Activated CD4-positive, alpha-beta T cell treated with anti-CD3 and anti-CD28 coated beads, Interleukin-2, amount 50 U/mL, for 4 hours (primary cell): ENCODE results near the gene ASTN2.

Experiments
- DNase-seq, 2 experiments: peaks; one replicate each; pipeline ENCODE4 v3.0.0-alpha.2; 2020

Gene ASTN2

DNA sequence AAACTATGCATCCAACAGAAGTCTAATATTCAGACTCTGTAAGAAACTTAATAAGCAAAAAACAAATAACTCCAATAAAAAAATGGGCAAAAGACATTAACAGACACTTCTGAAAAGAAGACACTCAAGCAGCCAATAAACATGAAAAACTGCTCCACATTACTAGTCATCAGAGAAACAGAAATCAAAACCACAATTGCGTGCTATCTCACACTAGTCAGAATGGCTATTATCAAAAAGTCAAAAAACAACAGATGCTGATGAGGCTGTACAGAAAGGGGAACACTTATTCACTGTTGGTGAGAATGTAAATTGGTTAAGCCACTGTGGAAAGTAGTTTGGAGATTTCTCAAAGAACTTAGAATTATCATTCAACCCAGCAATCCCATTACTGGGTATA, 829.0 kb downstream of the ASTN2 start:
- no peak for DNase-seq

DNA sequence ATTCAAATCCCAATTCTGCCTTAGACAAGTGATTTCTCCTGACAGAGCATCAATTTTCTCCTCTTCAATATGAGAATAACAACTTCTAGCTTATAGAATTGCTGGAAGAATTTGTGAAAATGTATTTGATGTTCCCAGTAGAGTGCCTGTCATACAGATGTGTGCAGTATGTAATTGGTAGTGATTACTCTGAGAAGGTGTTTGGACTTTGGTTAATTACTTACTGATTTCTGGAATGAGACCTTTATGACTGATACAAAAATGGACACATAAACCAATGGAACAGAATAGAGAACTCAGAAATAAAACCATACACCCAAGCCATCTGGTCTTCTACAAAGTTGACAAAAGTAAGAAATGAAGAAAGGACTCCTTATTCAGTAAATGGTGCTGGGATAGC, 829.7 kb downstream of the ASTN2 start:
- no peak for DNase-seq

DNA sequence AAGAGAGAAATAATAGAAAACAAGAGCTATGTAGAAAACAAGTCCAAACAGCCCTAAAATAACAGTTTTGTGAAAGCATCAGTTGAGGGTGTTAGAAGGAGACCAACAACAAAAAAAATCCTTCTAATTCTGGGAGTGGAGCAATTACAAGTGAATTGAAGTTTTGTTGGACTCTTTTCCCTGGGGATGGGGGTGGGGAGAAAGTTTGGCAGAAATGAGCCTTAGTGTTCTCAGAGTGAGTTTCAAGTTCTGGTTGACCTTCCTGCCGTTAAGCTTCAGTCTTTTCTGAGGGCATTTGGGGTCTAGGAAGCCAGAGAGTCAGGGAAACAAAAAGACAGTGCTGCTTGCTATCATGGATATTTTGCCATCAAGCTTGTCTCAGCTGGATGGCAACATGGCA, 834.0 kb downstream of the ASTN2 start:
- DNase-seq = no peak

DNA sequence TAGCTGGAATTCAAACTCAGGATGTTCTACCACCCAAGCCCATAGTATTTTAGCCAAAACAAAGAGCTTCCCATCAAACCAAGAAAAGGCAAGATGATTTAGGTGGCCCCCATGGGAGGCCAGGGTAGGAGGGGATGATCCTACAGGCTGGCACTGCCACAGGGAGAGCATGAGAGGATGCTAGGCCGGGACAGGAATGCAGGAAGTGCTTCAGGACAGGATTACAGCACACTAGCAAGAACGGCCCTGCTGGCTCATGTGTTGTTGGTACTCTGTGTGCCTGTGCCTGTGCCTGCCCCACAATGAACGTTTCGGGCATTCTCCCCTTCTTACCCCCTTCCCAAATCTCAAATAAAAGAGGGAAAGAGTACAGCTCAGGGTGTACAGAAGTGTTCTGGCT, 838.5 kb downstream of the ASTN2 start:
- DNase-seq = no peak

DNA sequence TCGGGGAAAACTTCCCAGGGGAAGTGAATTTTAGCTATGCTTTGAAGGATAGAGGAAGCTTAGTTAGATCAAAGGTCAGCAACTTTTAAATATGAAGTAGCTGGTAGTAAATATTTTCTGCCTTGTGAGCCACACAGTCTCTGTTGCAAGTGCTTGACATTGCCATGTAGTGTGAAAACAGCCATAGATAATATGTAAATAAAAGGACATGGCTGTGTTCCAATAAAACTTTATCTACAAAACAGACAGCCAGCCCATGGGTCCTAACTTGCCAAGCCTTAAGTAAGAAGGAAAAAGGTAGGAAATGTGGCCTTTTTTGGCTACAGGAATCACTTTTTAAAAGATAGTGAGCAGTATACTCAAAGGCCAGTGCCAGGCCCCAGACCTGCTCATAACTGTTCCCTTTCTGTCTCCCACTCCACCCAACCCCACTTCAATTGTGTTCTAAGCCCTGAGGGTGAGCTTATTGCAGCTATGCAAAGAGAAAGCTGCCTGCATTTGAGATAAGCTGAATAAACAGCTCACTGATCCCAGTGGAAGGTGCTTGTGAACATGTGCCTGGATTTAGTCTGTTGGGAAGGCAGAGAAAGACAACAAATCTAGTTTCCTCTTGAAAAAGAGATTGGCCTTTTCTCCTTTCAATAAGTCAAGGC, 840.7 kb downstream of the ASTN2 start:
- no peak for DNase-seq

DNA sequence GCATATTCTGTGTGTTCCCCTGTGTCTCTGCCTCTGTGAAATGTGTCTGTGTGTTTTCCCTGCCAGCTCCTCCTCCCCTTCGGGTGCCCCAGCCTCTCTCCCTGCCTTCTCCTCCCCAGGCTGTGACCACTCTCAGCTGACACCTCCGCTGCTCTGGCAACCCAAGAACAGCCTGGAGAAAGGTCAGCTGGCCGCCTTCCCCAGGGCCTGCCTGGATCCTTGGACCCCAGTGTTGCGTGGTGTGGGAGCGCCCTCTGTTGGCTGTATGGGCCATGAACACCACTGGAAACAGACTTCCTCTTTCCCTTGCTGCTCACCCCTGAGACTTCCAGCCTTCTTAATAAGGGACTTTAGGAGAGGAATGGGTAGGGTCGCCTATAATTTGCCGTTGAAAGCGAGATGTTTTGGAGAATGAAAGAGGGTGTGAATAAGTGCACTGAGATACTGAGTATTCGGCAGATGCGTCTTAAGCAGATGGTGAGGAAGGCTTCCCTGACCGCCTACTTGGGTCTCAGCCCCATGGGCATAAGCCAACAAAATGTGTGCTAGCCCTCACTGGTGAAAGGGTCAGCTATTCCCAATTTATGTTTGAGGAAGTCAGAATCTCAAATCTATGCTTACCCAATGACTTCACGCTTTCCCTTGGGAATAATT, 842.6 kb downstream of the ASTN2 start:
- DNase-seq = no peak

DNA sequence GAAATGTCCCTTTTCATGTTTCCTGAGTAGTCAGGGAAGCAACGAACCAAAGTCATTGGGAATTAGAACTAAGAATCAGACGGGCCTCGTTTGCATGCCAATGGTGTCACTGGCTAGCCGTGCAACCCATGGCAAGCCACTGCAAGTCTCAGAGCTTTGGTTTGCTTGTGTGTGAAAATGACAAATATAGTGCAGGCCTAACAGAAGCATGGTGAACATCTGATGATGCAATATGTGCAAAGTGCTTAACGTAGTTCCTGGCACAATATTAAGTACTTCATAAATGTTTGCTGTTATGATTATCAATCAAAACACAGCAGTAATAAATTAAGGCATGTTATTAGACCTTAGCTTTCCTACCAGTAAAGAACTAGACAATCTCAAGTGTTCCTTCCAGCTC, 845.7 kb downstream of the ASTN2 start:
- DNase-seq = no peak

DNA sequence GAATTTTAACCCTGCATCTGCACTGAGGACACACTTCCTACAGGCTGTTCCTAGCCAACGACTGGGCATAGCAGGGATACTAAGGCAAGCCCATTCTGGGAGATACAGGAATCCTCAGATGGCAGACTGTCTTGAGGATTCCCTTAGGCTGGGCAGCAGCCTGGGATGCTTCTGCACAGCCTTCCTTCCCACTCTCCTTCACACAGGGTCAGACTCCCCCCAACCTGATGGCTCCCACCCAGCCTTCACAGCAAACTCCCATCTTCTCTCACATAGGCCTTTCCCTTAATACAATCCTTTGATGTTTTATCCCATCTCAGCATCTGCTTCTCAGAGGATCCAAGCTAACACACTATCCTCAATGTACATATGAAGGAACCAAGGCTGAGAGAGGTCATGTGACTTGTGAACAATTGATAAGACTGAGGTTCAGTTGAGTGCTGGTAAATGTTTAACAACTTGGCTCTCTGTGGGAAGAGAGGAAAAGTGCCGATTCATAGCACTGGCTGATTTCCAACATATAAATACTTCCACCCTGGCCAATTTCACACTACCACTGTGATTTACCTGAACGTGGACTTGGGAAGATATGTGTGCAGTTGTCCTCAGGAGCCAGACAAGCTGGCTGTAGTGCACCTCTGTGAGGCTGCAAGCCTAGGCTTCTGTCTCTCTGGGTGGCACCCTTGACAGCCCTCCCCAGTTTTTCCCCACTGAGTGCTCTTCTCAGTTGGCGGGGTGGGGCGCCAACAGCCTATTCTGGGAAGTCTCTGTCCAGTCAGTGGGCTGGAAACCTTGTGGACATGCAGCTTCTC, 848.0 kb downstream of the ASTN2 start:
- DNase-seq = no peak

DNA sequence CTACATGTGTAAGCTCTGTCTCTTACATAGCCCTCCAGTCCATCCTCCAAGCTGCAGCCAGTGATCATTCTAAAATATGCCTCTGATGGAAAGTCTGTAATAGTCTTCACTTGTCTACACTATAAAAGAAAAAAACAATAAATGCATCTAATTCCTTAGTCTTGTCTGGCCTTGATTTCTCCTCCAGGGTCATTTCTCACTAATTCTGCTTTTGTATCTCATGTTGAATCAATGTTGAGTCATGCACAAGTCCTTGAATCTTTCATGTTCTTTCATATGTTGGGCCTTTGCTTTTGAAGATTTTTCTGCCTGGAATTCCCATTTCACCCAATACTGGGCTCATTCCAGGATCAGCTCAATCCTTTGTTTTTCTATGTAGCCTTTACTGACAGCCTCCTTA, 848.9 kb downstream of the ASTN2 start:
- DNase-seq = no peak

DNA sequence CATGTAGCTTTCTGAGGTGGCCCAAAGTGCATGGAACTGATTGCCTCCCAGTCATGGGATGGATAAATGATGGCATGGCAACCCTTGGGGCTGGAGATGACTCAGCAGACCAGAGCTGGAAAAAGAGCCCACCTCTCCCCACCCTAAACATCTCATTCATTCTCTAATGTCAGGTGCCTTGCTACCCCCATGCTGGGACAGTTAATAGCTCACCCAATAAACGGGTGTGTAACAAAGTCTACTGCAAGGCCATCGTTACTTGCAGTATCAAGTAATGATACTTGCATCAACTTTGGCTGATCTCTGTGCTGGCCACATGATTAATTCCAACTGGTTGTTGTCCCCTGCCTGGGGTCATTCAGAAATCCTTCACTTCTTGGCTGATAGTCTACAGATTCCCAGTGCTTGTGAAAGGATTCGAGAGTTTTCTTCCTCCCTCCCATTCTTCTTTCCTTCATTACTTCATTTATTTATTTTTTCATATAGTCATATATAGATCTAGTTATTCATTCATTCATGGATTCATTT, 850.5 kb downstream of the ASTN2 start:
- DNase-seq = no peak

DNA sequence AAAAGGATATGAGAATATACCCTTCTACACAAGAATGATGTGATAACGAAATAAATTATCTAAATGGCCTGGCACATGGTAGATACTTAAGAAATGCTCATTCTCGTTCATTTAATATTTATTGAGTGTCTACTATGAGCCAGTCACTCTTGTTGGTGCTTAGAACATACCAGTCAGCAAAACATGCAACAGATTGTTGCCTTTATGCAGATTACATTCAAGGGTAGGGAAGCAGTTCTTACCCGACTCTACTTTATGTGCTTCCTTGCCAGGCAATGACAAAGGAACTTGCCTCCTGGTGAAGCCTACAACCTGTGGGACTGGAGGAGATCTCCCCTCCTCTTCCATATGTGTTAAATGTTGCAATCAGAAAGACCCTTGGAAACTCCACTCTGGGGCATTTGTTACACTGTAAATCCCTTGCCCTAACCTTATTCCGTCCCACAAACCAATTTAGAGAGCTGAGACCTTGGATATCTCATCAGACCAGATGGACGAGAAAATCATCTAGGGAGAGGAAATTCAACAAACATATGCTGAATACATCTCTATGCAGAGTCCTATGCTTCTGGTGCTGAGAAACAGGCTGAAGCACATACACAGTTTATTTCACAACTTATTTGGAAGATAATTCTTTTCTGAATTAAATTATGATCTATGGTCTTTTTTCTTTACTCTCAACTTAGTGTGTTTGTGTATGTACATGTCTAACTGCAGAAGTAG, 855.9 kb downstream of the ASTN2 start:
- DNase-seq = no peak

DNA sequence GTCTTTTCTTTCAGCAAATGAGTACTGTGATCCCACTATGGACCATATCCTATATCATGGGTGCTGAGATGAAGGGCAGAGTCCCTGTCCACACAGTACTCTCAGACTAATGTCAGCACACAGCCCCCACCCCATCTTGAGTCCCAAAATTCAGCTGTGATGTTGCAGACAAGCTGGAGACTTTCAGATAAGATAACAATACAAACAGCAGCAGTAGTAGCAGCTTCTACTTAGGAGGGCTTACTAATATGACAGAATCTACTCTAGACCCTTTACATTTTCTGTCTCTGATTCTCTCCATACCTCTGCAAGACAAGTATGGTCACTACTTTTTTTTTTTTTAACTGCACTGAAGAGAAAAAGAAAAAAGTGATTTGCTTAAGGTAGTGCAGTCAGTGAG, 856.8 kb downstream of the ASTN2 start:
- DNase-seq = no peak

DNA sequence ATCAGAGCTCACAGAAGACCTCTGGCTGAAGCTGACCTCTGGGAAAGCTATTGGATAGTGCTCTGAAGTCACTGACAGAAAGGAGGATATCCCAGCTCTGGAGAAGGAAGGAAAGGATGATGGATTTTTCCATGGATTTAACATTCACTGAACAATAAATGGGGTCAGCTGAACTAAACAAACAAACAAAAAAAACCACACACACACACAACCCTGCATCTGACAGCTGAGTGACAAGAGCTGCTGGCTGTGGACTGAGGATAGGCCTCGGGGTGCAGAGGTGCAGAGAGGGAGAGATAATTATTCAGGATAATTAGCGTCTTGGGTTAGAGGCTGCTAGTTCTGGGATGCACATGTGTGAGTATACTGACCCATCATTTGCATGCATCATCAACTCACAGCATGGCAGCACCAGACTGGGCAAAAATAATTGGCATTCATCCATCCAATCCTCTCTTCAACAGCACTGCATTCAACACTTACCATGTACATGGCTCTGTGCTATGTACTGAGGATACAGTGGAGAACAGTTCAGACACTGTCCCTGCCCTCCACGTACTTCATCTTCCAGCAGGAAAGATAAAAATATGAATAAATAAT, 859.2 kb downstream of the ASTN2 start:
- DNase-seq = no peak

DNA sequence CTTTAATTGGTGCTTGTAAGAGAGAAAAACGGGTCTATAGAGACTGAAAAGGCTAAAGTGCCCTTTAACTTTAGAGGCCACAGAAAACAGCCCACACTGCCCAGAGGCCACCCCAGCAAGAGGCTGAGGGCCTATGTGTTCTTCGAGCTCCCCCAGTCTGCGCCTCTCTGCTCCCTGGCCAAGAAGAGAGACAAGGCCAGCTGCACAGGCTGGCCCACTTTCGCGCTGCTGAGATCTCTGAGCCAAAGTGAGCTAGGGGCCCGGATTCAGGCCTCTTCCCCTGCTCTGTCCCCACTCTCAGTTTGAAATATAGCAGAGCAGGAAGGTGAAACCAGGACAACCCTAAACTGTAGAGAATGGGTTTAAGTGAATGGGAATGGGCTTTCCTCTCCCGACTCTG, 859.7 kb downstream of the ASTN2 start:
- DNase-seq = no peak

DNA sequence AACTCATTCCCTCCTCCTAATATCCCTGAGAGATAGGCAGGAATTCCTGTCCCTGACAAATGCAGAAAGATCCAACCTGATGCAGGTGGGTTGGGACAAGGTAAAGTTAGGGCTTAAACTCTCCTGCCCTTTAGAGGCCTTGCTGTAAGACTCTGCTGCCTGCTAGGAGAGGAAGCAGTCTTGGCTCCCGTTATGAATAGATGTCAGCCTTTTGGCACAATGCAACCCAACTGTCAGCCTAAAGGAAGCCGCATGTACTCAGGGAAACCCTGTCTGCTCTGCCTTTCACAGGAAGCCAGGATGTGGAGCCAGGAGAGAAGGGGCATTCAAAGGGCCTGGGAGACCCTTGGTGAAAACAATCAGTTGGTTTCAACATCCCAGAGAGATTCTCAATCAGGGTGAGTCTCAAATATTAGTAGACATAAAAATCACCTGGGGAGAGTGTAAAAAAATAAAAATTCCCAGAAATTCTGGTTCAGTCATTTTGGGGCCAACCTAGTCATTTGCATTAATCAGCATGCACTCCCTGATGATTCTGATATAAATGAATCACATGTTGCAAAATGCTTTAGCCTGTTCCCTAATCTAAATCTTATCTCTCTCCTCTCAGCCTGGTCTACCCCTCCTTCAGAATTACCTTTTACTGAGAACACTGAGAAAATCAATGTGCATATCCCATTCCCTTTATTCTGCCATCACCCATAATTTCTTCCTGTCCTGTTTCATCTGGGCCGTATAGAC, 864.0 kb downstream of the ASTN2 start:
- DNase-seq = no peak

DNA sequence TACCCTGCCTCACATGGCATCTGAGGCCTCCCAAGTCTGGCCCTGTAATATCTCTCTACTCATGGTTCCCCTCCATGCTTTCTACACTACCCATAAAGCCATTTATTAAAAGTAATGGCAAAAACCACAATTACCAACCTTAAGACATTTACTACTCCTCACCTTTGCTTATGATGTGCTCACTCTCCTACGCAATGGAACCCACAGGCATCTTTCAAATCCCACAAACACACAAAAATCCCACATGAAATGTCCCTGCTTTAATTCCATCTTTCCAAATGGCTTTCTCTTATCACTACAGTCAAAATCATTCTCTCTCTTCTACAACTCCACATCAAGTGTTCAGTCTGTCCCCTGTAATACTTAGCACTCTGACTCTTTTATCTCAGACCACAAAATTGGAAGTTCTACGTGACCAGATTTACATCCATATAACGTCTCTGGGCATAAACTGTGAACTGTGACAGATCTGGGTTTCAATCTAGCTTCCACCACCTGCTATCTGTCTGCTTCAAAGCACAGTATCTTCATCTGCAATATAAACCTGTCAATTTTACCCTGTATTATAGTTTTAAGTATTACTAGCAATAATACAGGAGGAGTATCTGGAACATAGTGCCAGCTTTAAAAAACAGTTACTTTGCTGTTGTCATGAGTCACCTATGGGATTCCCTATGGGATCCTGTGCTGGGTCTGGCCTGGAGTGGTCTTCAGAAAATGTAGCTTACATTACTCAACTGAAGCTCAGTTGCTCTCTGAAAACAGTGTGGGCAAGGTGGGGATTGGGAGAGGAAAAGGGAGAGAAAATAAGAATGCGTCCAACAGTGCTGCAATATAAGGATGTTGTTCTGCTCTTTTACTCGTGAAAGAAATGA, 864.8 kb downstream of the ASTN2 start:
- DNase-seq = no peak

DNA sequence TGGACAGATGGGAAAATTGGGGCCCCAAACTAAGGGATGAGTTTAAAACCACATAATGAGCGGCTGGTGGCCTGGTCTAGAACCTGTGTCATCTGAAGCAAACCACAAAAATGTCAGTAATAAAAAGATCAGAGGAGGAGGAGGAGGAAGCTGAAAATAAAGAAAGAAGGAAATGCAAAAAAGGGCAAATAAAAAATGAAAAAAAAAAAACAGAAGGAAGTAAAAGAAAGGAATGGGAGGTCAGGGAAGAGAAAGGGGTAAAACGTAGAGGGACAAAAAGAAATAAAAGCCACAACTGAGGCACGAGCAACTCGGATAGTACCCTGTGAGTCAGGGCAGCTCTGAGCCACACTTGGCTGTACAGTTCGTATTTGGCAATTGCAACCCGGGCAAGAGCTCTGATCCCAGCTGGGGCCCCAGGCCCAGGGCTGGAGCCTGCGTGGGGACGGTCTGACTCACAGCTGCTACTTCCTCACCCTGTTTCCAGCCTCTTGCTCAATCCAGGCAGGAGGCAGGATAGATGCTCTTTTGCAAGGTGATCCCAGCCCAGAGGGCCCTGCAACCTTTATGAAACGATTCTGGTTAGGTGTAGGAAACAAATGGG, 865.7 kb downstream of the ASTN2 start:
- DNase-seq = no peak

DNA sequence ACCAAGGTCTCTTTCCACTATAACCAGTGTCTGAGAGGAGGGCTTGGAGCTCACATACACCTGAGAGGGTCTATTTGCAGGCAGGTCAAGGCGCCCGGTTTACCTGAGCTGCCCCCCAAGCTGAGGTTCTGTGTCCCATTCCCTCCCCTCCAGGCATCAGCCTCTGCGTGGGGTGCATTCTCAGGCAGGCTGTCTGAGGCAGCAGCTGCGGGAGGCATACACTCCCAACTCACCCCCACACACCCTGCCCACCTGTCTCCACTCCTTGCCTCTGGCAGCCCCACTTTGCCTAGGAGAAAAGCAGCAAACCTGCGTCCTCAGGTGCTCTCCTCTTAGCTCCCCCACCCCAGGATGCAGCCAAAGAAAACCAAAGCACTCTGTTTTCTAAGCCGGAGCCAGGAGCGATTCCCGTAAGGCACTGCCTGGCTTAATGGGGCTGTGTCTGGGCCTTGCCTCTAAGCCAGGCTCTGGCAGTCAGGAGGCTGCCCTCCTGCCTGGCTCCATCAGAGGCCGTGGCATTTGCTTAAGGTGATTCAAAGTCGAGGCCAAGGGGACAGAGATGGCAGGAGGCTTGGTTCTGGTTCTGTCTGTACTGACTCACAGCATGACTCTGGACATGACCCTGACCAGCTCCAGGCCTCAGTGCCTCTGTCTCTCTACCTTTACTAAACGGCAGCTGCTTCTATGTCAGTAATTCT, 867.0 kb downstream of the ASTN2 start:
- no peak for DNase-seq

DNA sequence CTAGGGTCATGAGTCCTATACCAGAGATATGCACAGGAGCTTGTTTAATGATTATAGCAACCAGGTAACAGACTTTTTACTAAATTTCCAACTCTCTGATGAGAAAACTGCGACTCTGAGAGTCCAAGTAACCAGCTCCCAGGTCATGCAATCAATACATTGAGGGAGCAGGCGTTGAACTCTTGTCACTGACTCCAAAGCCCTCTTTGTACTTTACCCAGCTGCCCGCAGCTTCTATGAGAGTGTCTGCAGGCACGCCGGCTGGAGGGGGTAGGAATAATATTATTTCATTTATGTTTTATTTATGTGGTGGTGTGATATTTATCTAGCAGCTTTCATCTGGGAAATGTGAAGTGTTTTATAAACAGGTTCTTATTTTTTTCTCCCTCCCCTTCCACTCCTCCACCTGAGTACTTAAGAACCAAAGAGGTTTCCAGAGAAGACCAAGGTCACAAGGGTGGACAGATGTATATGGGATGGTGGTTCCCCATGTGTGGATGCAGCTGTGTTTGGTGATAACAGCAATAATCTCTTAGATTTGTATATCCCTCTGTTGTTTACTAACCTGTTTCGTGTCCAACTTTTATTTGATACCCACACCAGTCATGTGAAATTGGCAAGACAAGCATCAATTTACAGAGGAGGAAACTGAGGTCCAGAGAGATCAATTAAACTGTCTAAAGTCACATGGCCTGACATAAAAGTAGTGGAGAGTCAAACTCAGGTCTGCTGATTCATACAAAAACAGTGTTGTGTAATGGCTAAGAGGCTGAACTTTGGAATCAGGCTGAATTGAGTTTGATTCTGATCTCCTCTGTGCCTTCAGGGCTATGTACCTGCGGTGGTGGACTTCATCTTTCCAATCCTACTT, 867.9 kb downstream of the ASTN2 start:
- no peak for DNase-seq
